Measurements from ENCODE around the gene CPB2. TPM values are rescaled to one million over a fixed set of nuclear protein-coding genes. Genes with fewer than 3 reads are reported as not detected.

CPB2 gene
- total and polyA plus RNA-seq, 2 of the 8 experiments (the other 6 are each of a cell fraction or from before 2014, with no cell fraction given): not detected

DNA sequence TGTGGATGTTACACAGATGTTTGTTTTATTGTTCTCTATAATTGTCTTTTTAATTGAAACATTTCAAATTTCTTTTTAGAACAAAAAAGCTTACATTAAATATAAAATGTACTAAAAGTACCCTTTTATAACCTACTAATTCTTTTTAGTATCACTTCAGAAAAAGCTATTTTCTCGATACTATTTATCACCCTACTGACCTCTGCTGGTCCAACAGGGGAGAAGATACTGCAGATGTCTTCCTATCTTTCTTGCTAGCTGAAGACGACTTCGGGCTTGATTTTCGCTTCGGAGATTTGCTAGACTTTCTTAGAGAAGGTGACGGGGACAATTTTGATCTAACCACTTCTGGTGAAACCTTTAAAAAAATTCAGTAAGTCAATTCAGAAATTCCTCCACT is 94.7 kb downstream of the CPB2 start (continued):
- no peak for TF ChIP-seq HDAC6 (IDR thresholded peaks at IDR 0.05; ENCODE audit: low read depth, low read length)

All from H1 (cell line).